NT2/D1 (cell line): ENCODE results near the gene OAS2.

Experiments
- SUZ12 ChIP-seq: IDR thresholded peaks from 2 replicates; pipeline ENCODE4 v1.6.1; 2011; ENCODE audit not compliant: insufficient read length, insufficient read depth; ENCODE audit errors: extremely low read depth
- YY1 ChIP-seq: IDR thresholded peaks from 2 replicates; pipeline ENCODE4 v1.6.1; 2011; ENCODE audit not compliant: insufficient read length, insufficient read depth

GRCh38 chr12:113058553-113058952 is 80.2 kb downstream of the OAS2 start:
- TF ChIP-seq SUZ12 (no peak), YY1 (no peak)
